HG03108 (cell line): Measurements from ENCODE around the gene UQCC3.
"Not testable (repeated sequence)": the region's sequence is repeated elsewhere in the genome, so short reads cannot be mapped to it uniquely, and the experiment has no call there.

ENCODE experiments used
- ATAC-seq: cut with Tn5 transposase; IDR thresholded peaks from one replicate; pipeline ENCODE4 v1.9.1; 2021; ENCODE audit warnings: moderate library complexity; ENCODE audit not compliant: unreplicated experiment

UQCC3 gene

GRCh38 chr11:62671608-62672389 lies at the start of gene UQCC3, which contains the start of gene LBHD1:
TSS of gene UQCC3 (plus strand) at chr11:62671673. CDS start at chr11:62671746, 73 bp downstream.
TSS of gene LBHD1 (minus strand) at chr11:62672267. CDS start at chr11:62670031, 2,236 bp downstream.
- peak; percentile 53 for ATAC-seq

- no peak for ATAC-seq
These were observed 48.9 kb upstream of the UQCC3 start for GRCh38 chr11:62622476-62623089.

GRCh38 chr11:62627713-62628112 lies 43.8 kb upstream of the UQCC3 start:
- no peak for ATAC-seq

- no peak for ATAC-seq
These were observed 39.0 kb upstream of the UQCC3 start for GRCh38 chr11:62632492-62632891.

GRCh38 chr11:62644220-62644619 lies 27.3 kb upstream of the UQCC3 start:
- no peak for ATAC-seq

GRCh38 chr11:62645671-62645945 lies 25.9 kb upstream of the UQCC3 start:
- ATAC-seq = no peak

- ATAC-seq = peak; percentile 94
These were observed 25.3 kb upstream of the UQCC3 start, which contains the start of gene GANAB for GRCh38 chr11:62645946-62646824. TSS of gene GANAB (minus strand) at chr11:62646613. CDS start at chr11:62646599, 14 bp downstream.

GRCh38 chr11:62646825-62647608 lies 24.5 kb upstream of the UQCC3 start:
- no peak for ATAC-seq

- no peak for ATAC-seq
These were observed 23.9 kb upstream of the UQCC3 start for GRCh38 chr11:62647609-62648005.

- ATAC-seq = no peak
These were observed 23.1 kb upstream of the UQCC3 start for GRCh38 chr11:62648185-62648966.

GRCh38 chr11:62648967-62649364 lies 22.5 kb upstream of the UQCC3 start:
- ATAC-seq = no peak

- ATAC-seq = no peak
These were observed 22.0 kb upstream of the UQCC3 start for GRCh38 chr11:62649486-62649885.

GRCh38 chr11:62650283-62650682 lies 21.2 kb upstream of the UQCC3 start:
- ATAC-seq = not testable (repeated sequence)

- no peak for ATAC-seq
These were observed 19.1 kb upstream of the UQCC3 start for GRCh38 chr11:62652161-62653006.

- no peak for ATAC-seq
These were observed 17.2 kb upstream of the UQCC3 start for GRCh38 chr11:62654297-62654696.

- no peak for ATAC-seq
These were observed 14.6 kb upstream of the UQCC3 start for GRCh38 chr11:62656796-62657429.

- peak; percentile 25 for ATAC-seq
These were observed 6.9 kb upstream of the UQCC3 start for GRCh38 chr11:62664405-62665074.

- ATAC-seq = peak; percentile 75
These were observed 6.3 kb upstream of the UQCC3 start, which contains the start of the genes C11orf98 and CSKMT for GRCh38 chr11:62665075-62665598. TSS of gene C11orf98 (minus strand) at chr11:62665210. CDS start at chr11:62665169, 41 bp downstream. TSS of gene CSKMT (plus strand) at chr11:62665312. CDS start at chr11:62665880, 568 bp downstream.
